Ovary (tissue), 9 donors: ENCODE data around the gene FTL. TPM values are rescaled to one million over a fixed set of nuclear protein-coding genes. Genes with fewer than 3 reads are reported as not detected.

Experiments used
- DNase-seq, 5 donors: peaks; one replicate each; pipeline ENCODE4 v3.0.0-alpha.2; 2019 to 2020
- H3K27ac ChIP-seq, 2 donors: fragments of 200-600 bp; one replicate each; pipeline versions ENCODE4 v1.5.1 to v1.8.0; 2019 to 2022
- H3K27me3 ChIP-seq: fragments of 200-600 bp; one replicate; pipeline ENCODE4 v1.8.0; 2022
- H3K36me3 ChIP-seq: fragments of 200-600 bp; sonication (generic); one replicate; pipeline ENCODE4 v1.5.1; 2019
- H3K4me1 ChIP-seq: one replicate; pipeline ENCODE4 v1.8.1; 2013; ENCODE audit warnings: mild to moderate bottlenecking, moderate library complexity; ENCODE audit not compliant: insufficient read depth
- H3K4me3 ChIP-seq: fragments of 200-600 bp; sonication (generic); one replicate; pipeline ENCODE4 v1.5.1; 2017
- H3K9me3 ChIP-seq, 2 donors: fragments of 200-600 bp in 1 of 2; sonication (generic) in 1 of 2; one replicate each; pipeline versions ENCODE4 v1.5.1 to v1.8.1; 2013 to 2019; ENCODE audit warnings: mild to moderate bottlenecking in 1 of 2, moderate library complexity in 1 of 2
- EP300 ChIP-seq: sonication (generic); formaldehyde crosslinking; IDR thresholded peaks from one replicate; pipeline ENCODE4 v1.6.1; 2017; ENCODE audit warnings: antibody characterized with exemption
- POLR2A ChIP-seq: fragments of 450-650 bp; IDR thresholded peaks from one replicate; pipeline ENCODE4 v1.6.1; 2017; ENCODE audit warnings: antibody characterized with exemption, mild to moderate bottlenecking, moderate library complexity
- WGBS, 3 donors: extraction: QIAGEN DNeasy Blood & Tissue Kit in 1 of 3; methylation state at CpG; one replicate each; pipeline versions ENCODE4 v1.1.5 to v1.1.7; 2013 to 2017; 5-methylcytosine and 5-hydroxymethylcytosine counted together
- intact Hi-C, 4 donors: fragments of 100-400 bp; cut with DNase I; formaldehyde crosslinking; loops; one replicate each; pipeline versions ENCODE4 v1.11.0 to v1.15.1; 2022 to 2023
- polyA plus RNA-seq, 2 donors: library from polyadenylated mRNA; stranded (reverse); fragments of 200-250 nt in 1 of 2; fragments of 350-450 nt in 1 of 2; fragmentation: Illumina TruSeq in 1 of 2; extraction: RNeasy Lipid Tissue Mini Kit (QIAGEN cat#74804) in 1 of 2; gene quantifications; one replicate each; pipeline ENCODE4 v1.2.3, GENCODE V29; 2013 to 2014
- total RNA-seq, 7 donors: library from RNA; depleted of rRNA in 2 of 7; stranded (reverse); fragments of >200 nt in 2 of 7; fragmentation: NEBNext Ultra II Directional in 3 of 7; extraction: Animal tissue kit (Norgen Biotek cat#: 25700) in 3 of 7; gene quantifications; one replicate each; pipeline versions ENCODE4 v1.1.0 to v1.2.4, GENCODE V29; 2016 to 2023
- TF ChIP-seq, protein P1 (sequence below), 3 donors: fragments of 450-650 bp in 2 of 3; fragments of 200-600 bp in 1 of 3; IDR thresholded peaks; one replicate each; pipeline versions ENCODE4 v1.5.1 to v1.8.0; 2016 to 2022; ENCODE audit warnings: antibody characterized with exemption in 3 of 3, mild to moderate bottlenecking in 1 of 3
- donor health status: DM: no; HTN: no; CAD: no; lungs with moderate emphysema.
- donor health status: DM: no; HTN: no; CAD: no.
- donor health status: Bipolar disorder and iron deficiency.
- donor health status: DM: yes; HTN: yes; CAD: no.
- donor health status: DM: no; HTN: no; CAD: no.
- donor health status: DM: yes; HTN: yes; CAD: no.

The FTL gene
- total and polyA plus RNA-seq, 9 donors = 1,608 to 3,617 (median 2,643) TPM

DNA sequence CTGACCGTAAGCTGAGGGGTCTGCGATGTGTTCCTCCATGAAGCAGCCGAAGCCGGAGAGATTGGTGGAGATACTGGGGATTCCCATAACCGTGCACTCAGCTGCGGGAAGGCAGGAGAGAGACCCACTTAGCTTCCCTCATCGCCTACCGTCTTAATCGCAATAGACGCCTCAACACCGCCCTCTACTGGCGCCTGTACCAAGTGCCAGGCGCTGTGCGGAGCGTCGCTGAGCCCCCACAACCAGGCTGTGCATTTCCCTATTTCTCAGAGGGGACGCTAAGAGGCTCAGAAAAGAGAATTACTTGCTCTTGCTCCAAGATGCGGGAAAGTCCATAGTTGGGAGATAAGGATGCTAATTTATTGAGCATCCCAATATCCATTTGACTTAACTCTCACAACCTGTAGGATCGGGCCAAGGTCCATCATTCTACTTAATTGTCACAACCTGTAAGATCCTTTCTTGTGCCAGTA is 5.8 kb downstream of the FTL start:
- Histone ChIP-seq H3K27ac (no peak overlapping the region), H3K4me3 (no peak overlapping the region), H3K36me3 (no peaks in the 10 kb centered on the region), H3K27me3 (no peaks in the 10 kb centered on the region), H3K9me3 (no peaks in the 10 kb centered on the region), H3K4me1 (peaks cover 3% of the 10 kb centered on the region)
- intact Hi-C loops = loop anchor here in 2 of 4 donors (5.0 kb wide), 2 partner anchors 184 to 189 kb away; no protein-coding TSS in a partner anchor
- 17 to 20% (median 19%) methylated on average over 19 of the region's 19 CpGs for WGBS, 3 donors
- no peak for TF ChIP-seq EP300
- TF ChIP-seq, protein P1, sequence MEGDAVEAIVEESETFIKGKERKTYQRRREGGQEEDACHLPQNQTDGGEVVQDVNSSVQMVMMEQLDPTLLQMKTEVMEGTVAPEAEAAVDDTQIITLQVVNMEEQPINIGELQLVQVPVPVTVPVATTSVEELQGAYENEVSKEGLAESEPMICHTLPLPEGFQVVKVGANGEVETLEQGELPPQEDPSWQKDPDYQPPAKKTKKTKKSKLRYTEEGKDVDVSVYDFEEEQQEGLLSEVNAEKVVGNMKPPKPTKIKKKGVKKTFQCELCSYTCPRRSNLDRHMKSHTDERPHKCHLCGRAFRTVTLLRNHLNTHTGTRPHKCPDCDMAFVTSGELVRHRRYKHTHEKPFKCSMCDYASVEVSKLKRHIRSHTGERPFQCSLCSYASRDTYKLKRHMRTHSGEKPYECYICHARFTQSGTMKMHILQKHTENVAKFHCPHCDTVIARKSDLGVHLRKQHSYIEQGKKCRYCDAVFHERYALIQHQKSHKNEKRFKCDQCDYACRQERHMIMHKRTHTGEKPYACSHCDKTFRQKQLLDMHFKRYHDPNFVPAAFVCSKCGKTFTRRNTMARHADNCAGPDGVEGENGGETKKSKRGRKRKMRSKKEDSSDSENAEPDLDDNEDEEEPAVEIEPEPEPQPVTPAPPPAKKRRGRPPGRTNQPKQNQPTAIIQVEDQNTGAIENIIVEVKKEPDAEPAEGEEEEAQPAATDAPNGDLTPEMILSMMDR (IDR thresholded peaks at IDR 0.05) = peak; percentile 81 to 84 (median 84)
- no peak for TF ChIP-seq POLR2A
- DNase-seq = peak; percentile 78 to 91 (median 85)

GRCh38 chr19:48975947-48976847 is 11.1 kb downstream of the FTL start:
- H3K9me3 ChIP-seq = no peaks in the 10 kb centered on the region
- TF ChIP-seq POLR2A (no peak), EP300 (no peak)
- TF ChIP-seq, protein P1 (IDR thresholded peaks at IDR 0.05) = no peak
- DNase-seq = no peak
- no peaks in the 10 kb centered on the region for H3K27me3 ChIP-seq
- intact Hi-C loops = loop anchor here in 1 of 4 donors (5.0 kb wide), 1 partner anchor 179 kb away; no protein-coding TSS in a partner anchor
- WGBS, 3 donors = 84 to 87% (median 85%) methylated on average over 13 of the region's 13 CpGs
- no peaks in the 10 kb centered on the region for H3K4me1 ChIP-seq
- no peak overlapping the region for H3K4me3 ChIP-seq
- no peaks in the 10 kb centered on the region for H3K36me3 ChIP-seq
- no peak overlapping the region for H3K27ac ChIP-seq

DNA sequence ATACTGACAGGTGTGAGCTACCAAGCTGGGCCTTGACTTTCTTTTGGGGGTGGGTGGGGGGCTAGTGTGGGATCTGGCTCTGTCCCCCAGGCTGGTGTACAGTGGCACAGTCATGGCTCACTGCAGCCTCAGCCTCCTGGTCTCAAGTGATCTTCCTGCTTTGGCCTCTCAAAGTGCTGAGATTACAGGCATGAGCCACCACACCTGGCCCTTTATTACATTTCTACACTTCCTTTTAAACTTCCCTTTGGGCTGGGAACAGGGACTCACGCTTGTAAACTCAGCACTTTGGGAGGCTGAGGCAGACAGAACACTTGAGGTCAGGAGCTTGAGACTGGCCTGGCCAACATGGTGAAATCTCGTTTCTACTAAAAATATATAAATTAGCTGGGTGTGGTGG is 12.0 kb downstream of the FTL start:
- intact Hi-C loops = loop anchor here in 1 of 4 donors (5.0 kb wide), 1 partner anchor 180 kb away; no protein-coding TSS in a partner anchor
- no peak for DNase-seq
- no peaks in the 10 kb centered on the region for H3K4me1 ChIP-seq
- H3K9me3 ChIP-seq = no peaks in the 10 kb centered on the region
- no peak for TF ChIP-seq EP300
- TF ChIP-seq POLR2A = no peak
- TF ChIP-seq, protein P1 (IDR thresholded peaks at IDR 0.05) = no peak
- no peaks in the 10 kb centered on the region for H3K27me3 ChIP-seq
- H3K4me3 ChIP-seq = no peak overlapping the region
- H3K27ac ChIP-seq = no peak overlapping the region
- H3K36me3 ChIP-seq = no peaks in the 10 kb centered on the region
- 75 to 92% (median 87%) methylated on average over 2 of the region's 2 CpGs for WGBS, 3 donors

GRCh38 chr19:48982280-48982679 is 17.2 kb downstream of the FTL start:
- WGBS, 3 donors = 85 to 89% (median 88%) methylated on average over 9 of the region's 9 CpGs
- no peak overlapping the region for H3K27ac ChIP-seq
- no peaks in the 10 kb centered on the region for H3K4me1 ChIP-seq
- no peak for DNase-seq
- no peaks in the 10 kb centered on the region for H3K36me3 ChIP-seq
- H3K27me3 ChIP-seq = no peaks in the 10 kb centered on the region
- H3K9me3 ChIP-seq = no peaks in the 10 kb centered on the region
- TF ChIP-seq EP300 (no peak), POLR2A (no peak)
- TF ChIP-seq, protein P1 (IDR thresholded peaks at IDR 0.05) = no peak
- no peak overlapping the region for H3K4me3 ChIP-seq
- intact Hi-C loops = no loop called here
